HG03571 (cell line): Measurements from ENCODE around the gene DENND10.
A peak's percentile ranks its signal among the peaks of the same experiment; 100 is the strongest.
"Not testable (repeated sequence)": the region's sequence is repeated elsewhere in the genome, so short reads cannot be mapped to it uniquely, and the experiment has no call there.

Experiments
- ATAC-seq: cut with Tn5 transposase; IDR thresholded peaks from one replicate; pipeline ENCODE4 v1.9.1; 2021; ENCODE audit not compliant: unreplicated experiment

The DENND10 gene

DNA sequence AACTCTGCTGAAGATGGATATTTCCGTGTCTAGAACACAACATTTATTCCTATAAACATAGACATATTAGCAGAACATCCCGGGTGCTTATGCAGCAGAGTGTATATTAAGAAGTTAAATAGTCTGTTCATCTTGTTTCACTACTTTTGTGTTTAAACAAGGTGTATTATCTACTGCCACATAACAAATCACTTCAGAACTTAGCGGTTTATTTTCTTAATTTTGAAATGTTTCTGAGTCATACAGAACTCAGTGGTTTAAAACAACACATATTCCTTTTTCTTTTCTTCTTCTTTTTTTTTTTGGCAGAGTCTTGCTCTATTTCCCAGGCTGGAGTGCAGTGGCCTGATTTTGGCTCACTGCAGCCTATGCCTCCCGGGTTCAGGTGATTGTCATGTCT, 25.8 kb downstream of the DENND10 start:
- no peak for ATAC-seq

GRCh38 chr10:119131512-119132240, 27.8 kb downstream of the DENND10 start:
- peak; percentile 64 for ATAC-seq

DNA sequence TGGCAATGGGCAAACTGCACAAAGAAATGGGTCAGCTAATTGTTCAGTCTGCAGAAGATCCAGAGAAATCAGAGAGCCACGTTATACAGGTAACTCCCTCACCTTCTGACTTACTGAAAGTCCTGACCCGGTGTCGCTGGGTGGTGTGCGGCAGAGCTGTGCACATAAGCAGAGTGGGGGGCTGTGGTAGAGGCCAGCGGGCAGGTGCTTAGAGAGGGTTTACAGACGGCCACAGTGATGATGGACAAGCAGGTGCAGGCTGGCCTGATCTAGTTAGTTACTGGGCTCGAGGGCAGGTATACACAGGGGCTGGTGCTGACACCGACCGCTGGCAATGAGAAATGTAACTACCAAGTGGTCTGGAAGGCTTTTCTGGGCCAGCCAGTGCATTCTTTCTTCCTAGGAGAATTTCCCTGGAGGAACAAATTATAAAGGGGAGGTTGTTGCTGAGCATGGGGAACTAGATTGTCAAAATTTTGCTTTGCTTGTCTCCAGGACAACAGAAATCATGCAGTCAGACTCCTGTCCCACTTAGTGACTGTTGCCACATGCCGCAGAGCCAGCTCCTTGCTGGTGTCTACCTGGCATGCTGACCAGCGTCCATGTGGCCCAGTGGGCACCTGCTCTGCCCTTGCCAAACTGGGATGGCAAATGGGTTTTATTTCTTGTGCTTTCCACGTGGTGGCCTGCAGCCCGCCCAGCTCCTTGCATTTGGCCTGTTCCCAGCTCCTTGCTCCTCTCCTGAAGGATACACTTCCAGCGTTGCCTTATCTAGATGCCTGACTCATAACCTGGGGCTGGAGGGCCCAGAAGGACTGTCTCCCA, 28.8 kb downstream of the DENND10 start:
- ATAC-seq, result no peak

DNA sequence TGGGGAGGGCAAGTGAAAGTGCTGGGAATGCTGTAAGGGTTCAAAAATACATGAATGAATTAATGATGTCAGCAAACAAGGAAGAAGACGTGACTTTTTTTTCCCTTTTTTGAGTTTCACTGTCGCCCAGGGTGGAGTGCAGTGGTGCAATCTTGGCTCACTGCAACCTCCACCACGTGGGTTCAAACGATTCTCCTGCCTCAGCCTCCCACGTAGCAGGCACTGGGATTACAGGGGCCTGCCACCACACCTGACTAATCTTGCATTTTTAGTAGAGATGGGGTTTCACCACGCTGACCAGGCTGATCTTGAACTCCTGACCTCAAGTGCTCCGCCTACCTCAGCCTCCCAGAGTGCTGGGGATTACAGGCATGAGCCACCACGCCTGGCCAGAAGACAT, 30.0 kb downstream of the DENND10 start:
- ATAC-seq, result no peak

DNA sequence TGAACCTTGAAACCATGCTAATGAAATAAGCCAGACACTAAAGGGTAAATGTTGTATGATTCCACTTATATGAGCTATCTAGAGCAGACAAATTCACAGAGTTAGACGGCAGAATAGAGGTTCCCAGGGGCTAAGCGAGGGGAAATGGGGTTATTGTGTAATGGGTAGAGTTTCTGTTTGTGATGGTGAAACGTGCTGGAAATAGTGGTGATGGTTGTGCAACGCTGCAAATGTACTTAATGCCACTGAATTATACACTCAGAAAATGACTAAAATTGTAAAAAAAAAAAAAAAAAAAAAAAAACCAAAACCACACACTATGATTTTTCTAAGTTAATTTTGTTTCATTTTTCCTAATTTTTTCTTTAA, 31.6 kb downstream of the DENND10 start:
- ATAC-seq, result no peak

DNA sequence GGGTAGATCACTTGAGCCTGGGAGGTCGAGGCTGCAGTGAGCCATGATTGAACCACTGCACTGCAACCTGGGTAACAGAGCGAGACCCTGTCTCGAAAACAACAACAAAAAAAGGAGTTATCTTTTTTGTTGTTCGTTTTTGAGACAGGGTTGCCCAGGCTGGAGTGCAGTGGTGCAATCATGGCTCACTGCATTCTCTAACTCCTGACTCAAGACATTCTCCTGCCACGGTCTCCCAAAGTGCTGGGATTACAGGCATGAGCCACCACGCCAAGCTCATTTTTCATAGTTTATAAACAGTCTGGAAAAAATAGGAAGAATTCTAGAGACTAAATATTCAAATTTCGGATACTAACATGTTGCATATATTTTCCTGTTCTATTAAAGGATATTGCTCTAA, 32.2 kb downstream of the DENND10 start:
- ATAC-seq, result no peak

GRCh38 chr10:119137878-119138277, 34.0 kb downstream of the DENND10 start:
- ATAC-seq, result not testable (repeated sequence)

DNA sequence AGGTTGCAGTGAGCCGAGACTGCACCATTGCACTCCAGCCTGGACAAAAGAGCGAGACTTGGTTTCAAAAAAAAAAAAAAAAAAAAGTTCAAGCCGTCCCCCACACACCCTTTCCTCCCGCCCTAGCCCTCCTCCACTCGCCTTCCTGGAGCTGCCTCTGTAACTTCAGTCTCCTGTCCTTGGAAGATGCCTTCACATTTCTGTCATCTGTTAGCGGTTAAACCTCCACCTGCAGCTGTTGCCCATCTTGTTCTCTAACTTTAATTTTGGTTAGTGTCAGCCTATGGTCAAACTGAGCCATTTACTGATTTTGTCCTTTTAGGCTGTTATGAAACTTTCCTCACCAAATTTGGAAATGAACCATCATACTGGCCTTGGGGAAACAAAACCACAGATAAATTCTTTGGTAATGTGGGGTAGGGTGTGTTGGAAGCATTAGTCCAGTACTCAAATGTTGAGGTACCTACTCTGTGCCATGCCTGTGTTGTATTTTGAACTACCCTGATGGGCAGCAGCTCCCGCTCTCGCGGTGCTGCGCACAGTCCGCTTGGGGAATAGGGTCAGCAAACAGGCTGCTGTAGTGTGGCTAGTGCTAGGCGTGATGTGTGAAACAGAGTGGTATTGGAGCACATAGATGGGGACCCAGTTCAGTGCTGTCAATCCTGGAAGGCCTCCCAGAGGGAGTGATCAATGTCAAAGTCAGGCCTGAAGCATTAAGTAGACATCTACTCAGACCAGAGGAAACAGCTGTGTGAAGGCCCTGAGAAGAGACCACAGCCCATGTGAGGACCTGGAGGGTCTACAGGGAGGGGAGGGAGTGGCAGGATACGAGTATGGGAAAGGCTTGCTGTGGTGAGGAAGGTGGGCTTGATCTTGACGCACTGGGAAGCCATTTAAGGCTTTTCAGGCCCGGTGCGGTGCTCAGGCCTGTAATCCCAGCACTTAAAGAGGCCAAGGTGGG, 34.7 kb downstream of the DENND10 start:
- no peak for ATAC-seq

DNA sequence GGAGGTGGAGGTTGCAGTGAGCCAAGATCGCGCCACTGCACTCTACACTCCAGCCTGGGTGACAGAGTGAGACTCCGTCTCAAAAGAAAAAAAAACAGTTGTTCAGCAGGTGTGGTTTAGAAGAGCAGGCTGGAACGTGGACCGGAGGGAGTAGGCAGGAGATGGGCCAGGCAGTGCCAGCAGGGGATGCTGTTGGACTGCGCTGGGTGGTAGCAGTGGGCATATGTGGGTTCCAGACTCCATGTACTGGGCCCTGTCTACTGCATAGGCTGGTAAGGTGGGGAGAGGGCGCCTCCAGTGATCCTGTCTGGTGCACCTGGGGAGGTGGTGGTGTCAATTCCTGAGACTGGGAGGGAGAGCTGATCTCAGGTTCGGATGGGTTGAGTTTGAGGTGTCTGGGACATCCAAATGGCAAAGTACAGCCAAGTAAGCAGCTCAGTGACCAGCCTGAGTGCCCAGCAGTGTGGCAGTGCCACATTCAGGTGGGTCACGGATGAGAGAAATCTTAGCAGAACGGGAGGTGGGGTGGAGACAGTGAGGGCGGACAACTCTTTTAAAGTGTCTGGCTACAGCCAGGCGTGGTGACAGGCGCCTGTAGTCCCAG, 35.7 kb downstream of the DENND10 start:
- no peak for ATAC-seq

- no peak for ATAC-seq
Measured at GRCh38 chr10:119140603-119141245, 36.8 kb downstream of the DENND10 start.

DNA sequence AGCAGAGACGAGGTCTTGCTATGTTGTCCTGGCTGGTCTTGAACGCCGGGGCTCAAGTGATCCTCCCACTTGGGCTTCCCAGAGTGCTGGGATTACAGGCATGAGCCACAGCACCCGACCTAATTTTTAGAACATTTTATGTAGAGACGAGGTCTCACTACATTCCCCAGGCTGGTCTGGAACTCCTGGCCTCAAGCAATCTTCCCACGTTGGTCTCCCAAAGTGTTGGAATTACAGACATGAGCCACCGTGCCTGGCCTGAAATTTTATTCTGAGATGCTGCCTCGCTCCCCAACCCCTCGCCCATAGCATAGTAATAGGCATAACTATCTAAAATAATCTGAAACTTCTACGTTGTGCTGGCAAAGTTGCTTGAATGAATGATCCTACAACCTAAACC, 39.7 kb downstream of the DENND10 start:
- ATAC-seq, result no peak

DNA sequence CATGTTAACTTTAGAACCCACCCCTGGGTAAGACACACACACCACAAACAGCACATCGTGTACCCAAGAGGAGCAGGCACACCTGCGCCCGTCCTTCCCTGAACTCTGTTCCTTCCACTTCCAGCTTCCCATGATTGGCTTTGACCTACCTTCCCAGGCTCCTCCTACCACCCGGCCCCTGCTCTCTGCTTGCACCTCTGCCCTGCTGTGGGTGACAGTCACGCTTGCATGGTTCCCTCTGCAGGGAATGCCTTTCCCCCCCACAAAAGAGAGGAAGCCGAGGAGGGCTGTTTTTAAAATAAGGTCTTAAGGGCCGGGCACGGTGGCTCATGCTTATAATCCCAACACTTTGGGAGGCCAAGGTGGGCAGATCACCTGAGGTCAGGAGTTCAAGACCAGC, 45.2 kb downstream of the DENND10 start:
- no peak for ATAC-seq

DNA sequence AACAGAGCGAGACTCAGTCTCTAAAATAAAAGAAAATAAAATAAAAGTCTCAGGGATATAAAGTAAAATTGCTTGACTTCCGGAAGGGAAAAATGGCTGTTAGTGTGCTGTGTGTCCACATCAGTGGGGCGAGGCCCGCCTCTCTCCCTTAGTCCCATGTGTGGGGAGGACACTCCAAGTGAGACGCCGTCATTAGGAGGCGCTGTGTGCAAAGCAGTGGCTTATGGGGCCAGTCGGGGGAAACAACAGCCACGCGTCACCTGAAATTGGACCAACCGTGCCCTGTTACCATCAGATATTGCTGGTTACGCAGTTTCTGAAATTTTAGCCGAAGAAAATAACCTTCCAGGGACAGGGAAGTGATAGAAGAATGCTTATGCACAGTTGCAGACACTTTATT, 45.8 kb downstream of the DENND10 start:
- ATAC-seq, result no peak

- not testable (repeated sequence) for ATAC-seq
Measured at GRCh38 chr10:119151601-119152000, 47.7 kb downstream of the DENND10 start.

DNA sequence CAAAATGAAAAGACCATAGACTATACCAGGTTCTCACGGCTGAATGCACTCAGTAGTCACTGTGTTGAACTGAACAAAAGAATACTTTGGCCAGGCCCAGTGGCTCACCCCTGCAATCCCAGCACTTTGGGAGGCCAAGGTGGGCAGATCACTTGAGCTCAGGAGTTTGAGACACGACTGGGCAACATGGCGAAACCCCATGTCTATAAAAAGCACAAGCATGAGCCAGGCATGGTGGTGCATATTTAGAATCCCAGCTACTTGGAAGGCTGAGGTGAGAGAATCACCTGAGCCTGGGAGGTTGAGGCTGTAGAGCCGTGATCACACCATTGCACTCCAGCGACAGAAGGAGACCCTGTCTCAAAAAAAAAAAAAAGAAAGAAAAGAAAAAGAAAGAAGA, 49.1 kb downstream of the DENND10 start:
- no peak for ATAC-seq

DNA sequence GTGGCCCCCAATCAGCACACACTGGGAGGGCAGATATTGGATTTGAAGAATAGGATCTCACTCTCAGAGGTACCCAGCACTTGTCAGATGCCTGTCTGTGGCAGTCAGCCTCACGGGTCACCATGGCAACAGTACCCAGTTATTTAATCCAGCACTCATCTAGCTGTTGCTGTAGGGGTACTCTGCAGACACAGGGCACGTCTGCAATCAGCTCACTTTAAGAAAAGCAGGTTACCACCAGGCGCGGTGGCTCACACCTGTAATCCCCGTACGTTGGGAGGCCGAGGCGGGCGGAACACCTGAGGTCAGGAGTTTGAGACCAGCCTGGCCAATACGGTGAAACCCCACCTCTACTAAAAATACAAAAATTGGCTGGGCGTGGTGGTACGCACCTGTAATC, 49.7 kb downstream of the DENND10 start:
- no peak for ATAC-seq

DNA sequence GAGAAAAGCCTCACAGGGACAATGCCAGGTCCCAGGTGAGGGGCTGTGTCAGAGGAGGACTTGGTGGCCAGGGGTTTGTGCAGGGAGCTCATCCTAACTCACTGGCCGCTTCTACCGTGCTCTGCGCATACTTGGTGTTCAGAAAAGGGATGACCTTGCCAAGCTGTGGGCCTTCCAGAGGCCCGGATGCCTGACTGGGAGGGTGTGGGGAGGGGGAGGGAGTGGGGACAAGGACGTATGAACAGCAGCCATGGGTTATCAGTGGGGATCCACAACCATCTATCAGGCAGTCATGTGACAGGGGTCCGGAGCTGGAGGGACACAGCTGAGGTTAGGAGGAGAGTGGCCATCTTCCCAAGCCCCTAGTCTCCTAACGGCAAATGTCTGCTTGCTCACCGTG, 55.4 kb downstream of the DENND10 start:
- ATAC-seq, result no peak

- ATAC-seq, result no peak
Measured at GRCh38 chr10:119161680-119162451, 58.0 kb downstream of the DENND10 start.

GRCh38 chr10:119162452-119163092, 58.7 kb downstream of the DENND10 start:
- ATAC-seq, result no peak
